RPMI8226 (cell line): ENCODE results near the gene MS4A4E.
"Not testable (repeated sequence)": the region's sequence is repeated elsewhere in the genome, so short reads cannot be mapped to it uniquely, and the experiment has no call there.

Experiments
- DNase-seq: peaks from one replicate; pipeline ENCODE4 v3.0.0-alpha.2; 2015

MS4A4E gene

DNA sequence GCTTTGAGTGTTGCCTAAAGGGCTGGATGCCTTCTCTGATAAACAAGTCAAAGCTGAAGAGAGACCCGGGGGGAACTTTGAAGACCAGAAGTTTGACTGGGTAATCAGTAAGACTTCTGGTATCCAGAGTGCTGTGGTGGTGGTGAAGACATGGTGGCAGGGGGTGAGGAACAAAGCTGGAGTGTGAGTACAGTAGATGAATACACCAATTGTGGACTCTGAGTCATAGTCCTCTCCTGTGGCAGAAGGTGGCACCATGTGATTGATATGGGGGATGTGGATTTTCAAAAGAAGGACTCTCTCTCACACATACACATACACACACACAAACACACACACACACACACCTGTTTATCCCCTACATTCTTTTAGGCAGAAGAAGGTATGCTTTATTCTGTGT lies 72.4 kb downstream of the MS4A4E start:
- DNase-seq, result no peak

DNA sequence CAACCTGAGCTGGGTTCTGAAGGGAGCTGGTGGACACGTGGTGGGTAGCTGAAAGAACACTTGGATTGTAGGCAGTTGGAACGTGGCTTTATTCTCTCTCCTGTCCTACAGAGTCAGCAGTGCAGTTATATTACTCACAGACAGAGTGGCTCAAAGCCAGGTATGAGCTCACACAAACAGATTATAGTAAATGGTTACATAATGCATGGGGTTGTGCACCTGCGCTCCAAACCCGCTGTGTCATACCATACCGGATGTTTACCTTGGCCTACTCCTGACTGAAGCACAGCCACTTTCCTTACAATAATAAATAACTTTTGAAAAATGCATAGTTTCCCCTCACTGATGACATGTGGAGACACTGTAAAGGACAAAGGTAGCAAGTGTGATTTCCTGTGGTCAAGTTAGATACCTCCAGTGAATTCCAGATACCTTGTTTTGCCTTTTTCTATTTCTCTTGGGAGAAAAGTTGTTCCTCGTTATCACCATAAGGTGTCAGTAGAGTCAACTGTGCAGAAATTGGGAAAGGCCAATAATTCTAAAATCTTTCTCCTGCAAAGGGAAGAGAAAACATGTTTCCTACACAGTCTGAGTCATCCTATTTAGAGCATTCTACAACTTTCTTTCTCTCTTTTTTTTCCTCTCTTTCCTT lies 73.5 kb downstream of the MS4A4E start:
- DNase-seq, result no peak

DNA sequence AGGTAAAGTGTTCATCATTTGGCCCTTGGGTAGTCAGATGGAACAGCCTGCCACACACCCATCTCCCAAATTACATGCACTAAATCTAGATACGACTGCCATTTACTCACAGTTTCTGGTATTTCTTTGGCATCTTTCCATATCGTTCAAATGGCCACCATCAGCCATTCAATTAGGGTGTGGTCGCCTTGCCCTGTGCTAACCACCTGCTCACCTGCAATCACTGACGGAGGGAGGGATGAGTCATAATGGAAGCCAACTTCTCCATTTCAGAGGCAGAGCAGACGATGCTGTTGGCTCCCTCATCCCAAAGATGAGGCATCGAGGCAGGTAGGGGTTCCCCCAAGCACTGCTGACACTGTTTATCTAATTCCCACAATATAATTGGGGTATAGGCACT lies 74.6 kb downstream of the MS4A4E start:
- no peak for DNase-seq

DNA sequence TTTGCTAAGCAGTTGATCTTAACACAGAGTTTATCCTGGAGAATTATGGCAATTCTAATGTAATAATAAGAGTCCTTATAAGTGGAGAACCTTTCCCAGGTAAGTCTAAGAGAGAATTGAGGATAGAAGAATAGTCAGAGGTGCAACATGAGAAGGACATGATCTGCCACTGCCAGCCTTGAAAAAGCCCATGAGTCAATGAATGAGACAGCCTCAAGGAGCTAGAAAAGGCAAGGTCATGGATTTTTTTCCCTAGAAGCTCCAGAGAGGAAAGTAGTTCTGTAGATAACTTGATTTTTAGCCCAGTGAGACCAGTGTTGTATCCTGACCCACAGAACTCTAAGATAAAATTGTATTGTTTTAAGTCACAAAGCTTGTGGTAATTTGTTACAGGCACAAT lies 77.0 kb downstream of the MS4A4E start:
- no peak for DNase-seq

DNA sequence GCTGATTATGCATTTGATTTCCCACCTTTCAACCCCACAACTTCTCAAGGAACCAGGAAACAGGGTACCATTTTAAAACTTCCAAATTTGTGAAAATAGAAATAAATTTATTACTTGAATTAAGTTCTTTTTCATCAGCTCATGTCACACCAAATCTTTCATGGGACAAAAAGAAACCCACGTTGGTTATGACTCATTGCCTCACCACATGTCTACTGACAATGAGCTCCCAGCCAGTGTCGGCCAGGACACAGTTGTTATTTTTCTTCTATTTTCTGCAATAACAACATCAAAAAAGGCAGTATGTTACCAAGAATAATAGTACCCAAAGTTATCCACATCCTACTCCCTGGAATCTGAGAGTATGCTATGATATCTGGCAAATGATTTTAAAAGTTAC lies 77.4 kb downstream of the MS4A4E start:
- DNase-seq, result no peak

DNA sequence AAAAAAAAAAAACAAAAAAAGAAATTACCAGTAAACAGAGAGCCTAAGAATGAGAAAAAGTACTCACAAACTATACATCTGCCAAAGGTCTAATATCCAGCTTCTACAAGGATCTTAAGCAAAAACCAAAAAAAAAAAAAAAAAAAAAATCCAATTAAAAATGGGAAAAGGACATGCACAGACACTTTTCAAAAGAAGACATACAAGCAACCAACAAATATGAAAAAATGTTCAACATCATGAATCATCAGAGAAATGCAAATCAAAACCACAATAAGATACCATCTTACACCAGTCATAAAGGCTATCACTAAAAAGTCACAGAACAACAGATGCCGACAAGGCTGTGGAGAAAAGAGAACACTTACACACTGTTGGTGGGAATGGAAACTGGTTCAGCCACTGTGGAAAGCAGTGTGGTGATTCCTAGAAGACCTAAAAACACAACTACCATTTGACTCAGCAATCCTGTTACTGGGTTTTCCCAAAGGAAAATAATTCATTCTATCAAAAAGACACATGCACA lies 78.3 kb downstream of the MS4A4E start:
- no peak for DNase-seq

DNA sequence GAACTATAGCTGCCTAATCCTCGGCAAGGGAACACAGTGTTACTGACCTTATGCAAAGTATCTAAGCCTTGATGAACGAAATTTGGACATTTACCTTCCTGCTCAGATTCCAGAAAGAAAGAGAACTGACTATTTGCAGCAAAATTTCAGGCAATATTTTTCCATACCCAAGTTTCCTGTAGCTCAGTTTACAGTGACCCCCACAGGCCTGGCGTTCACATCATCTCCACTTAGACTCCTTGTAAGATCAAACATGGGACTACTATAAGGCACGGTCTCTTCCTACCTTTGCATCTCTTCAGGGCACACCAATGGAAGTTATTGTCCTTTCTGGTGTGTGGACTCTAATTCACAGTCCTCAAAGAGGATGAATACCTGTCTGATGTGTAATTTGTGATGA lies 81.2 kb downstream of the MS4A4E start:
- no peak for DNase-seq

DNA sequence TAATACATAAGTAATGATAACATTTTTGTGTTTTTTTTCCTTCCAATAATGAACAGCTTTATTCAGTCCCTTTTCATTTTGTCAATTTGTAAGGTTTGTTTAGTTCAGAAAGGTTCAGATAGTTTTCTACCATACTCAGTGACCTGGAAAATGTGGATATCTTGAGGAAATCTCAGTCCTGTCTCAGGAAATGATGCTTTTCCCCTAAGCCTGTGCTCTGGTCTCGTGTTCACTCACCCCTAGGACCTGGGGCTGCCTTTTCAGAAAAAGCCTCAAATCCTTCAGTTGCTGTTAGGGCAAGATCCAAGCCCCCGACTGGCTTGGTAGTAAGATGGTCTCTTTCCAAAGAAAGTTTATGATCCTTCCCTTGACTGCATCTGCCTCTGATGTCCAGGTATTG lies 81.8 kb downstream of the MS4A4E start:
- no peak for DNase-seq

DNA sequence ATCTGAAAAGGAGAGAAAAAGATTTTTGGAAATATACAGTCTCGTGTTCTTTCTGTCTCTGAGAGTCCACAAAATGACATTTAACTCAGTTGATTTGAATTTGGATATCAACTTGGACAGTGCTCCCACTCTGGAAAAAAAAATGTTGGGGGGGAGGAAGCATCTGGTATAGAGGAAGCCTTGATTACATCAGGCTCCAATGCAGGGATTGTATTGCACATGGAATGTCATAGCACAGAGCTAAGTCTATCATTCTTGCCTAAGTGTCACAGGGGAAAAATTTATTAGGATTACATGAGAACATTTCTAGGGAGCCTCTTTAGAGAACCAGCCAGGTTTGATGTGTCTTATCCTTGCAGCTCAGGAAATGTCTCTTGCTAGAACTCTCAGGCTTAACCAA lies 83.1 kb downstream of the MS4A4E start:
- DNase-seq, result no peak

DNA sequence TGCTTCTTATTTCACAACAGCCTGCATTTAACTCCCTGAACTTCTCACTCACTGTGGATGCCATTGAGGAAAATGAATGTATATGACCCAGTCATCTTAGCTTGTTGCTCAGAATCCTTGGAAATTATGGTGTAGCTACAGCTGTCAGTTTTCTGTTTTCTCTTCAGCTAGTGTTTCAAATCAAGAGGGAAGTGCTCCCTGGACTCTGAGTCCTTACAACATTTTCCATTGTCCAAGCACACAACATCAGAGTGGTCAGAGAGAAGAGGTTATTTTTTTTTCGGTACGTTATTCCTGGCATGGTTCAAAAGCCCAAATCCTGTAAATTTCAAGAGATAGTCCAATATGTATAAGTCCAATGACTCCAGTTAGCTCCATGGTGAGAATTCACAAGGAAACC lies 83.7 kb downstream of the MS4A4E start:
- no peak for DNase-seq

DNA sequence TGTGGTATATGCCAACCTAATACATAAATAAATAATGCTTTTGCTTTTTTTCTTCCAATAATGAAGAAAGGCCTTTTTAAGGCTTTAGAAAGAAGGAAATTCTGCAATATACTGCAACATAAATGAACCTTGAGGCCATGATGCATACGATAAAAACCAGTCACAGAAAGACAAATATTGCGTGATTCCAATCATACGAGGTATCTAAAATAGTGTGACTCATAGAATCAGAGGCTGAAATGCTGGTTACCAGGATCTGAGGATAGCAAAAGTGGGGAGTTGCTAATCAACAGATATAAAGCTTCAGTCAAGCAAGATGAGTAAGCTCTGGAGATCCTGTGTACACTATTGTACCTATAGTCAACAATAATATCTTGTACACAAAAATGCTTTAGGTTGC lies 84.3 kb downstream of the MS4A4E start:
- DNase-seq, result no peak

DNA sequence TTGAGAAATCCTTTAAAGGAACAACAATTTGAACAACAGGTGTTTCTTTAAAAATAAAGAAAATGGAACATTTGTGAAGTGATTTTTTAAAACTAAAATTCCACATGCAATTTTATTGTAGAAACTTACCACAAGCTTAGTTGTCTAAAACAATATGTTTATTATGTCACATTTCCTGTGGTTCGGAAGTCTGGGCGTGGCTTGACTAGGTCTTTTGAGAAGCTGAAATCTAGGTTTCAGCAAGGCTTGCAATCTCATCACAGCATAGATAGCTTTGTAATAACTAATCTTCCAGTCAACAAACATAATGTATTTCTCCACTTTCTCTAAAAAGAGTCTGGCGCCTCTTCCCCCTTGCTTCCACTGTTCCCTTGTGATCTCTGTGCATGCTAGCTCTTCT lies 87.0 kb downstream of the MS4A4E start:
- DNase-seq, result no peak

DNA sequence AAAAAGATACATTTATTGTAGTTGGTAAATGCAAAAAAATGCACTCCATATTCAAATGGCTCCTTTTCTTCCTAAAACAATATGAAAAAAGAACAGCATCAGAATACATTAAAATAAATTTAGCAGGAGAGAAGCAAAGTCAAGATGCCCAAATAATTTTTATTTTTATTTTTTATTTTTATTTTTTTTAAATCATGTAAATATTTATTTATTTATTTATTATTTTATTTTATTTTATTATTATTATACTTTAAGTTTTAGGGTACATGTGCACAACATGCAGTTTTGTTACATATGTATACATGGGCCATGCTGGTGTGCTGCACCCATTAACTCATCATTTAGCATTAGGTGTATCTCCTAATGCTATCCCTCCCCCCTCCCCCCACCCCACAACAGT lies 90.2 kb downstream of the MS4A4E start:
- not testable (repeated sequence) for DNase-seq

DNA sequence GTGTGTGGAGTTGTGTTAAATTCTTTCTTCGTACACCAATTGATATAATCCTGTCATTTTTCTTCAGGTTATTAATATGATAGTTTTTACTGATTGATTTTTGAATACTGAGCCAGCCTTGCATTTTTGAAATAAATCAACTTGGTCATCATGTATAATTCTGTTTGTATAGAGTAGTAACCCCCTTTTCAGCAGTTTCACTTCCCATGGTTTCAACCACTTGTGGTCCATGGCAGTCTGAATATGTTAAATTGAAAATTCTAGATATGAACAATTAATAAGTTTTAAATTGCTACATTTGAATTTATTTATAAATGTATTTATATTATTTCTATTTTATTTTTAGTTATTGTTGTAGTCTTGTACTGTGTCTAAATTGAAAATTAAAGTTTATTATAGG lies 92.7 kb downstream of the MS4A4E start:
- DNase-seq, result no peak
